ENCODE data around the gene ZDHHC7.
"Not testable (repeated sequence)": the region's sequence is repeated elsewhere in the genome, so short reads cannot be mapped to it uniquely, and the experiment has no call there.

The ZDHHC7 gene

GRCh38 chr16:85010931-85011845 is at the start of gene ZDHHC7:
TSS of gene ZDHHC7 (minus strand) at chr16:85011535. CDS start at chr16:84990618, 20,917 bp downstream.
- peak; percentile 80 to 86 for DNase-seq

- DNase-seq = no peak
Measured at GRCh38 chr16:85058909-85059308, 47.6 kb upstream of the ZDHHC7 start.

- DNase-seq = no peak
Measured at GRCh38 chr16:85057948-85058347, 46.6 kb upstream of the ZDHHC7 start.

GRCh38 chr16:85057212-85057889 is 46.0 kb upstream of the ZDHHC7 start:
- no peak for DNase-seq

- no peak for DNase-seq
Measured at GRCh38 chr16:85056211-85056748, 44.9 kb upstream of the ZDHHC7 start.

GRCh38 chr16:85055493-85056210 is 44.3 kb upstream of the ZDHHC7 start:
- DNase-seq = peak; percentile 49 to 57

- no peak for DNase-seq
Measured at GRCh38 chr16:85054948-85055492, 43.7 kb upstream of the ZDHHC7 start.

- DNase-seq = not testable (repeated sequence)
Measured at GRCh38 chr16:85054321-85054720, 43.0 kb upstream of the ZDHHC7 start.

- no peak for DNase-seq
Measured at GRCh38 chr16:85052536-85052935, 41.2 kb upstream of the ZDHHC7 start.

GRCh38 chr16:85051683-85052082 is 40.3 kb upstream of the ZDHHC7 start:
- no peak for DNase-seq

- DNase-seq = no peak
Measured at GRCh38 chr16:85051067-85051581, 39.8 kb upstream of the ZDHHC7 start.

- no peak for DNase-seq
Measured at GRCh38 chr16:85049706-85050305, 38.5 kb upstream of the ZDHHC7 start.

GRCh38 chr16:85048921-85049562 is 37.7 kb upstream of the ZDHHC7 start:
- no peak for DNase-seq

- no peak for DNase-seq
Measured at GRCh38 chr16:85047867-85048455, 36.6 kb upstream of the ZDHHC7 start.

- DNase-seq = no peak
Measured at GRCh38 chr16:85046931-85047866, 35.9 kb upstream of the ZDHHC7 start.

GRCh38 chr16:85046472-85046916 is 35.2 kb upstream of the ZDHHC7 start:
- DNase-seq = no peak

- DNase-seq = no peak
Measured at GRCh38 chr16:85045641-85046471, 34.5 kb upstream of the ZDHHC7 start.

- DNase-seq = no peak
Measured at GRCh38 chr16:85045077-85045476, 33.7 kb upstream of the ZDHHC7 start.

- no peak for DNase-seq
Measured at GRCh38 chr16:85042606-85043005, 31.3 kb upstream of the ZDHHC7 start.

All from stimulated activated CD4-positive, alpha-beta T cell treated with anti-CD3 and anti-CD28 coated beads, Interleukin-2, amount 100 ng/mL, for 48 hours (primary cell).